ENCODE results near the gene SLIT3. TPM values are rescaled to one million over a fixed set of nuclear protein-coding genes. Genes with fewer than 3 reads are reported as not detected.

SLIT3 gene
- total and polyA plus RNA-seq, 9 of the 15 experiments (the other 6 are each of a cell fraction or from before 2014, with no cell fraction given), result 0.01 to 0.04 TPM; not detected in 7

DNA sequence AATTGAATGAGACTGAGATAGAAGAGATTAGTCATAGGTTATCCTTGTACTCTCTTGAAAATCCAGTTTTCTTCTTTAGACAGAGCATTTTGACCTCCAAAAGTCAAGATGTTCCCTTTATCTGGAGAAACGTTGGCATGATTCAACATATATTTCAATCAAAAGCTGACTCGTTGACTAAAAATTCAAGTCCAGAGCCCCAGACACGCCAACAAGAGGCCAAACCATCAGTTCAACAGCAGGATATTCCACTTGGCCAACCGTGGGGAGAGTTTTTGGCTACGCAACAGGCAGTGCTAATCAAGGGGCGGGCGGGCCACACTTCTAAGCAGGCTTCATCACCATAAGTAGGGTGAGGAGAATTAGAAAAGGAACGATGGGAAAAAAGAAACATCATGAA is 119.1 kb downstream of the SLIT3 start:
- 0% methylated on average over 8 of the region's 8 CpGs for WGBS (ENCODE audit: insufficient coverage, low coverage, missing lambda C conversion rate)
- Histone ChIP-seq H3K36me3 (ENCODE audit: control insufficient read depth, insufficient read depth, low read length) (no peaks in the 10 kb centered on the region), H3K9ac (ENCODE audit: insufficient read depth in 1 of 2, low read depth in 2 of 2, low read length in 2 of 2) (no peak overlapping the region), H3K27me3 (ENCODE audit: control insufficient read depth in 2 of 2, insufficient read depth in 2 of 2, low read length in 2 of 2) (no peaks in the 10 kb centered on the region), H3K4me2 (ENCODE audit: insufficient read depth, low read length) (no peak overlapping the region), H3K79me2 (ENCODE audit: control insufficient read depth, insufficient read depth, low read length) (no peaks in the 10 kb centered on the region), H3K9me1 (ENCODE audit: control insufficient read depth, insufficient read depth, low read length) (no peaks in the 10 kb centered on the region), H3K27ac (ENCODE audit: extremely low read depth, low read depth, low read length) (no peak overlapping the region), H3K4me3 (no peak overlapping the region), H3K9me3 (replicated peaks; ENCODE audit: control insufficient read depth, insufficient read depth, low read depth, low read length) (no peaks in the 10 kb centered on the region), H4K20me1 (replicated peaks; ENCODE audit: control insufficient read depth, insufficient read depth, low read length) (no peaks in the 10 kb centered on the region), H3K4me1 (replicated peaks in 1 of 2; ENCODE audit: control insufficient read depth in 2 of 2, insufficient read depth in 2 of 2, low read length in 2 of 2) (no peaks in the 10 kb centered on the region), H2AFZ (ENCODE audit: low read depth, low read length) (no peak overlapping the region)
- intact Hi-C loops (cut with micrococcal nuclease) (no loop called here), in situ Hi-C loops (cut with MboI) (no loop called here)
- DNase-seq (ENCODE audit: extremely low read depth in 1 of 4, low spot score in 3 of 4) (no peak), FAIRE-seq (no peak), ATAC-seq (no peak)
- BruUV-seq (replicated peaks), result no TSS peak
- TF ChIP-seq PHTF2 (CRISPR knock-in tag; IDR thresholded peaks at IDR 0.05) (no peak), CBX3 (IDR thresholded peaks at IDR 0.05; ENCODE audit: borderline replicate concordance in 1 of 2, low read length in 2 of 2) (no peak), ZNF766 (CRISPR knock-in tag; conservative IDR thresholded peaks at IDR 0.05) (no peak), NCOR1 (IDR thresholded peaks at IDR 0.05) (no peak), RAD21 (CRISPR knock-in tag; conservative IDR thresholded peaks at IDR 0.05 in 1 of 2, IDR thresholded peaks at IDR 0.05 in 1 of 2) (no peak), ATF7 (IDR thresholded peaks at IDR 0.05) (no peak), NFYB (IDR thresholded peaks at IDR 0.05; ENCODE audit: extremely low read depth, insufficient read length) (no peak), GABPB1 (CRISPR knock-in tag; IDR thresholded peaks at IDR 0.05) (no peak)
- TF ChIP-seq, protein P1, sequence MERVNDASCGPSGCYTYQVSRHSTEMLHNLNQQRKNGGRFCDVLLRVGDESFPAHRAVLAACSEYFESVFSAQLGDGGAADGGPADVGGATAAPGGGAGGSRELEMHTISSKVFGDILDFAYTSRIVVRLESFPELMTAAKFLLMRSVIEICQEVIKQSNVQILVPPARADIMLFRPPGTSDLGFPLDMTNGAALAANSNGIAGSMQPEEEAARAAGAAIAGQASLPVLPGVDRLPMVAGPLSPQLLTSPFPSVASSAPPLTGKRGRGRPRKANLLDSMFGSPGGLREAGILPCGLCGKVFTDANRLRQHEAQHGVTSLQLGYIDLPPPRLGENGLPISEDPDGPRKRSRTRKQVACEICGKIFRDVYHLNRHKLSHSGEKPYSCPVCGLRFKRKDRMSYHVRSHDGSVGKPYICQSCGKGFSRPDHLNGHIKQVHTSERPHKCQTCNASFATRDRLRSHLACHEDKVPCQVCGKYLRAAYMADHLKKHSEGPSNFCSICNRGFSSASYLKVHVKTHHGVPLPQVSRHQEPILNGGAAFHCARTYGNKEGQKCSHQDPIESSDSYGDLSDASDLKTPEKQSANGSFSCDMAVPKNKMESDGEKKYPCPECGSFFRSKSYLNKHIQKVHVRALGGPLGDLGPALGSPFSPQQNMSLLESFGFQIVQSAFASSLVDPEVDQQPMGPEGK (CRISPR knock-in tag; IDR thresholded peaks at IDR 0.05; ENCODE audit: borderline replicate concordance), result no peak
- TF ChIP-seq, protein P2, sequence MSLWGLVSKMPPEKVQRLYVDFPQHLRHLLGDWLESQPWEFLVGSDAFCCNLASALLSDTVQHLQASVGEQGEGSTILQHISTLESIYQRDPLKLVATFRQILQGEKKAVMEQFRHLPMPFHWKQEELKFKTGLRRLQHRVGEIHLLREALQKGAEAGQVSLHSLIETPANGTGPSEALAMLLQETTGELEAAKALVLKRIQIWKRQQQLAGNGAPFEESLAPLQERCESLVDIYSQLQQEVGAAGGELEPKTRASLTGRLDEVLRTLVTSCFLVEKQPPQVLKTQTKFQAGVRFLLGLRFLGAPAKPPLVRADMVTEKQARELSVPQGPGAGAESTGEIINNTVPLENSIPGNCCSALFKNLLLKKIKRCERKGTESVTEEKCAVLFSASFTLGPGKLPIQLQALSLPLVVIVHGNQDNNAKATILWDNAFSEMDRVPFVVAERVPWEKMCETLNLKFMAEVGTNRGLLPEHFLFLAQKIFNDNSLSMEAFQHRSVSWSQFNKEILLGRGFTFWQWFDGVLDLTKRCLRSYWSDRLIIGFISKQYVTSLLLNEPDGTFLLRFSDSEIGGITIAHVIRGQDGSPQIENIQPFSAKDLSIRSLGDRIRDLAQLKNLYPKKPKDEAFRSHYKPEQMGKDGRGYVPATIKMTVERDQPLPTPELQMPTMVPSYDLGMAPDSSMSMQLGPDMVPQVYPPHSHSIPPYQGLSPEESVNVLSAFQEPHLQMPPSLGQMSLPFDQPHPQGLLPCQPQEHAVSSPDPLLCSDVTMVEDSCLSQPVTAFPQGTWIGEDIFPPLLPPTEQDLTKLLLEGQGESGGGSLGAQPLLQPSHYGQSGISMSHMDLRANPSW (CRISPR knock-in tag; IDR thresholded peaks at IDR 0.05), result no peak
- POLR2A ChIA-PET, result no interaction called here
- CTCF ChIA-PET (ENCODE audit: low intra/inter-chr PET ratio), result no interaction called here
